GM23248 (cell line): ENCODE data around the gene WDR19. TPM values are rescaled to one million over a fixed set of nuclear protein-coding genes. Genes with fewer than 3 reads are reported as not detected.

Experiments
- DNase-seq: peaks from one replicate; pipeline ENCODE4 v3.0.0-alpha.2; 2015
- H2AFZ ChIP-seq: fragments of 200-600 bp; sonication (generic); 2 replicates; pipeline ENCODE4 v1.6.1; 2016; ENCODE audit warnings: antibody characterized with exemption
- H3F3A ChIP-seq: fragments of 200-600 bp; sonication (generic); 2 replicates; pipeline ENCODE4 v1.6.1; 2016; ENCODE audit warnings: mild to moderate bottlenecking, antibody characterized with exemption, mixed run types; ENCODE audit not compliant: insufficient read depth
- H3K27ac ChIP-seq: fragments of 200-600 bp; sonication (generic); 2 replicates; pipeline ENCODE4 v1.5.1; 2016; ENCODE audit warnings: mild to moderate bottlenecking
- H3K27me3 ChIP-seq: fragments of 200-600 bp; sonication (generic); replicated peaks from 2 replicates; pipeline ENCODE4 v1.6.1; 2016; ENCODE audit warnings: mild to moderate bottlenecking; ENCODE audit not compliant: insufficient read depth
- H3K36me3 ChIP-seq: fragments of 200-600 bp; sonication (generic); 2 replicates; pipeline ENCODE4 v1.6.1; 2016; ENCODE audit warnings: low read depth, mild to moderate bottlenecking
- H3K4me1 ChIP-seq: fragments of 200-600 bp; sonication (generic); 2 replicates; pipeline ENCODE4 v1.6.1; 2016; ENCODE audit warnings: mild to moderate bottlenecking; ENCODE audit not compliant: insufficient read depth
- H3K4me2 ChIP-seq: fragments of 200-600 bp; sonication (generic); one replicate; pipeline ENCODE4 v1.6.1; 2016; ENCODE audit warnings: mild to moderate bottlenecking; ENCODE audit not compliant: unreplicated experiment
- H3K4me3 ChIP-seq: fragments of 200-600 bp; sonication (generic); 2 replicates; pipeline ENCODE4 v1.5.1; 2016; ENCODE audit warnings: mild to moderate bottlenecking
- H3K79me2 ChIP-seq: fragments of 200-600 bp; sonication (generic); 2 replicates; pipeline ENCODE4 v1.6.1; 2016; ENCODE audit warnings: mild to moderate bottlenecking; ENCODE audit not compliant: insufficient read depth
- H3K9ac ChIP-seq: fragments of 200-600 bp; sonication (generic); 2 replicates; pipeline ENCODE4 v1.6.1; 2016; ENCODE audit warnings: mild to moderate bottlenecking
- H3K9me2 ChIP-seq: fragments of 200-600 bp; sonication (generic); 2 replicates; pipeline ENCODE4 v1.6.1; 2016; ENCODE audit warnings: mixed run types, mild to moderate bottlenecking, moderate library complexity; ENCODE audit not compliant: insufficient read depth
- H3K9me3 ChIP-seq: fragments of 200-600 bp; sonication (generic); one replicate; pipeline ENCODE4 v1.6.1; 2017; ENCODE audit warnings: low read depth
- H4K20me1 ChIP-seq: fragments of 200-600 bp; sonication (generic); 2 replicates; pipeline ENCODE4 v1.6.0; 2016; ENCODE audit not compliant: insufficient read depth
- EZH2 ChIP-seq: fragments of 200-600 bp; sonication (generic); IDR thresholded peaks from 2 replicates; pipeline ENCODE4 v1.6.1; 2018; ENCODE audit warnings: antibody characterized with exemption, mild to moderate bottlenecking; ENCODE audit not compliant: insufficient read depth, poor library complexity, severe bottlenecking
- EZH2phosphoT487 ChIP-seq: fragments of 200-600 bp; sonication (generic); IDR thresholded peaks from 2 replicates; pipeline ENCODE4 v1.6.1; 2018; ENCODE audit warnings: antibody characterized with exemption, moderate library complexity, mild to moderate bottlenecking, low read depth; ENCODE audit not compliant: insufficient read depth
- WGBS, 2 experiments: methylation state at CpG; one replicate each; pipeline ENCODE4 v1.1.6; 2015 to 2017; ENCODE audit warnings: low lambda C conversion rate in 2 of 2, low coverage in 1 of 2; ENCODE audit errors: missing lambda C conversion rate in 2 of 2; 5-methylcytosine and 5-hydroxymethylcytosine counted together
- in situ Hi-C: fragments of 300-500 bp; cut with MboI; formaldehyde crosslinking; loops from 2 replicates; pipeline ENCODE4 v1.15.0; 2020
- polyA plus RNA-seq: library from polyadenylated mRNA; unstranded; fragments of >200 nt; fragmentation: Nextera tagmentation; extraction: Ambion mirVana; gene quantifications from 2 replicates; pipeline ENCODE4 v1.2.1, GENCODE V29; 2016
- total RNA-seq: library from RNA; depleted of rRNA; stranded (reverse); fragments of >200 nt; shearing (Covaris generic); gene quantifications from 2 replicates; pipeline ENCODE4 v1.2.3, GENCODE V29; 2014

WDR19 gene
- total and polyA plus RNA-seq, 2 experiments from 2014 or later, result 17.3 to 23.7 TPM

- no peak overlapping the region for H3K4me3 ChIP-seq
- in situ Hi-C loops, result no loop called here
- H3K9me3 ChIP-seq, result no peaks in the 10 kb centered on the region
- H3K79me2 ChIP-seq, result no peaks in the 10 kb centered on the region
- no peak overlapping the region for H3K27ac ChIP-seq
- peaks cover 6% of the 10 kb centered on the region; the same call in 1 of the 2 replicates for H3F3A ChIP-seq
- DNase-seq, result no peak
- no peak overlapping the region for H3K9ac ChIP-seq
- TF ChIP-seq EZH2phosphoT487 (no peak), EZH2 (no peak)
- H3K36me3 ChIP-seq, result peaks cover 25% of the 10 kb centered on the region
- WGBS, 2 experiments, result 95 to 96% methylated on average over 9 of the region's 9 CpGs
- H4K20me1 ChIP-seq, result no peaks in the 10 kb centered on the region
- H3K9me2 ChIP-seq, result no peaks in the 10 kb centered on the region
- no peak overlapping the region for H3K4me2 ChIP-seq
- no peaks in the 10 kb centered on the region for H3K4me1 ChIP-seq
- no peak overlapping the region for H2AFZ ChIP-seq
- no peaks in the 10 kb centered on the region for H3K27me3 ChIP-seq
Measured at GRCh38 chr4:39278476-39278875, 96.1 kb downstream of the WDR19 start.

DNA sequence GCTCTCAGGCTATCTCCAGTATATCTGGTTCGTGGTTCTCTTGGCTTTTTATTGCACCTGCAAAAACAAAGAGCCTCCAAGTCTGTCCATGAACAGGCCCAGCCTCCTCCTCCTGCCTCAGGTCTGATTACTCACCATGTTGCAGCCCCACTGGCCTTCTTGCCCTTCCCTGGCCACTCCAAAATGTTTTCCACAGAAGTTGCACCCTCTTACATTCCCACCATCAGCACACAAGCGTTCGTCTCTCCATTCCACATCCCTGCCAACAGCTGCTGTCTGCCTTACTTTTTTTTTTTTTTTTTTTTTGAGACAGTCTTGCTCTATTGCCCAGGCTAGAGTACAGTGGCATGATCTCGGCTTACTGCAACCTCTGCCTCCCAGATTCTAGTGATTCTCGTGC lies 97.1 kb downstream of the WDR19 start:
- TF ChIP-seq EZH2phosphoT487, result no peak
- TF ChIP-seq EZH2, result no peak
- Histone ChIP-seq H3K4me2 (no peak overlapping the region), H3K36me3 (peaks cover 19% of the 10 kb centered on the region), H2AFZ (no peak overlapping the region), H3K4me3 (no peak overlapping the region), H3K9me2 (no peaks in the 10 kb centered on the region), H3F3A (peaks cover 6% of the 10 kb centered on the region; the same call in 1 of the 2 replicates), H3K79me2 (no peaks in the 10 kb centered on the region), H3K9ac (no peak overlapping the region), H4K20me1 (no peaks in the 10 kb centered on the region), H3K4me1 (no peaks in the 10 kb centered on the region), H3K27me3 (no peaks in the 10 kb centered on the region), H3K27ac (no peak overlapping the region), H3K9me3 (no peaks in the 10 kb centered on the region)
- WGBS, 2 experiments, result 68 to 84% methylated on average over 5 of the region's 5 CpGs
- DNase-seq, result no peak
- in situ Hi-C loops, result no loop called here

GRCh38 chr4:39280770-39281169 lies 98.4 kb downstream of the WDR19 start:
- Histone ChIP-seq H3K9ac (no peak overlapping the region), H3K9me2 (no peaks in the 10 kb centered on the region), H3F3A (peaks cover 6% of the 10 kb centered on the region; the same call in 1 of the 2 replicates), H3K4me3 (no peak overlapping the region), H3K9me3 (no peaks in the 10 kb centered on the region), H4K20me1 (no peaks in the 10 kb centered on the region), H3K27ac (no peak overlapping the region), H3K4me2 (no peak overlapping the region), H3K36me3 (peaks cover 19% of the 10 kb centered on the region), H3K27me3 (no peaks in the 10 kb centered on the region), H3K4me1 (no peaks in the 10 kb centered on the region), H2AFZ (no peak overlapping the region), H3K79me2 (no peaks in the 10 kb centered on the region)
- in situ Hi-C loops, result no loop called here
- 99% methylated on average over 2 of the region's 2 CpGs for WGBS, 2 experiments
- TF ChIP-seq EZH2phosphoT487 (no peak), EZH2 (no peak)
- DNase-seq, result no peak

- no peaks in the 10 kb centered on the region for H3K4me1 ChIP-seq
- H3K36me3 ChIP-seq, result peaks cover 43% of the 10 kb centered on the region
- H2AFZ ChIP-seq, result no peak overlapping the region
- no peaks in the 10 kb centered on the region for H4K20me1 ChIP-seq
- H3K9me2 ChIP-seq, result no peaks in the 10 kb centered on the region
- no peak for DNase-seq
- no peak overlapping the region for H3K27ac ChIP-seq
- no peak overlapping the region for H3K9ac ChIP-seq
- no peak overlapping the region for H3K4me3 ChIP-seq
- no peaks in the 10 kb centered on the region for H3K27me3 ChIP-seq
- peaks cover 6% of the 10 kb centered on the region; the same call in 1 of the 2 replicates for H3F3A ChIP-seq
- no peak overlapping the region for H3K4me2 ChIP-seq
- WGBS, 2 experiments, result 82 to 83% methylated on average over 7 of the region's 7 CpGs
- in situ Hi-C loops, result no loop called here
- no peaks in the 10 kb centered on the region for H3K9me3 ChIP-seq
- TF ChIP-seq EZH2phosphoT487, result no peak
- no peak for TF ChIP-seq EZH2
- H3K79me2 ChIP-seq, result no peaks in the 10 kb centered on the region
Measured at GRCh38 chr4:39285111-39285795, 102.9 kb downstream of the WDR19 start.
